ENCODE results near the gene VCAN. TPM values are rescaled to one million over a fixed set of nuclear protein-coding genes. Genes with fewer than 3 reads are reported as not detected.
A peak's percentile ranks its signal among the peaks of the same experiment; 100 is the strongest.

Gene VCAN
- total RNA-seq, 4 donors from 2014 or later: 26.8 to 148 (median 65.8) TPM

DNA sequence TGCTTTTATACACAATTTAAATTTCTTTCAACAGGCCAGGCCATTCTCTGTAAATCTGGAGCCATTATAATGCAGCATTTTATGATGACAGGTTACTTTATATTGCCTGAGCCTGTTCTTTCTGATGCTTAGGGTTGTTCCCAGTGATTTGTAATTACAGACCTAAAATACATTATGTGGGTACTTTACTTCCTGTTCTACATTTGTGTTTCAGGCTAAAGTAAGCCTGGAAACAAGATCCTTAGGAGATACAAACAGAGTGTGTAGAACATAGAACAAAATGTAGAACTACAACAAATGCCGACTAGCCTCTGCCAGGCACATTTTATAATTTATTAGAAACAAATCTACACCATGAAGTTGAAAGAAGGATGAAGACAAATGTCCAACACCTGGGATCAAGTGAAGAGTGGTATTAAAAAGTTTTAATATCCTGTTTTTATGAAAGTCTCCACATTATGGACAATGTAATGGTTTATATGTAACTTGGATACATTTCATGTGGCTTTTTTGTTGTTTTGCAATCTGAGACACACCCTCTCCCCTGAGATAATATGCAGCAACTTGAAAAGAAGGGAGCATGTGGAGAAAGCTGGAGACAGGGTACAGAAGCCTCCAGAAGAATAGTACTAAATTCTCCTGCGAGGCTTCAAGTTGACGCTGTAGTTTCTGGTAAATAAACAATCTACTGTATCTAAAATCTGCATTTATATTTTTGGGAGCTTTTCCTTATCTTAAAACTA is 46.9 kb downstream of the VCAN start:
- Histone ChIP-seq H3K36me3 (no peaks in the 10 kb centered on the region), H3K4me1 (peaks cover 0 to 11% (median 0%) of the 10 kb centered on the region in 3 donors), H3K27me3 (no peaks in the 10 kb centered on the region), H3K4me3 (no peak overlapping the region), H3K27ac (no peak overlapping the region), H3K9me3 (no peaks in the 10 kb centered on the region)
- 67 to 70% methylated on average over 3 of the region's 3 CpGs for WGBS, 2 donors (ENCODE audit: low coverage in 1 of 2)
- ATAC-seq: peak; percentile 50
- TF ChIP-seq POLR2AphosphoS5 (IDR thresholded peaks at IDR 0.05) (no peak), POLR2A (IDR thresholded peaks at IDR 0.05) (no peak), EP300 (IDR thresholded peaks at IDR 0.05) (no peak)
- TF ChIP-seq, protein P1, sequence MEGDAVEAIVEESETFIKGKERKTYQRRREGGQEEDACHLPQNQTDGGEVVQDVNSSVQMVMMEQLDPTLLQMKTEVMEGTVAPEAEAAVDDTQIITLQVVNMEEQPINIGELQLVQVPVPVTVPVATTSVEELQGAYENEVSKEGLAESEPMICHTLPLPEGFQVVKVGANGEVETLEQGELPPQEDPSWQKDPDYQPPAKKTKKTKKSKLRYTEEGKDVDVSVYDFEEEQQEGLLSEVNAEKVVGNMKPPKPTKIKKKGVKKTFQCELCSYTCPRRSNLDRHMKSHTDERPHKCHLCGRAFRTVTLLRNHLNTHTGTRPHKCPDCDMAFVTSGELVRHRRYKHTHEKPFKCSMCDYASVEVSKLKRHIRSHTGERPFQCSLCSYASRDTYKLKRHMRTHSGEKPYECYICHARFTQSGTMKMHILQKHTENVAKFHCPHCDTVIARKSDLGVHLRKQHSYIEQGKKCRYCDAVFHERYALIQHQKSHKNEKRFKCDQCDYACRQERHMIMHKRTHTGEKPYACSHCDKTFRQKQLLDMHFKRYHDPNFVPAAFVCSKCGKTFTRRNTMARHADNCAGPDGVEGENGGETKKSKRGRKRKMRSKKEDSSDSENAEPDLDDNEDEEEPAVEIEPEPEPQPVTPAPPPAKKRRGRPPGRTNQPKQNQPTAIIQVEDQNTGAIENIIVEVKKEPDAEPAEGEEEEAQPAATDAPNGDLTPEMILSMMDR (IDR thresholded peaks at IDR 0.05): no peak

DNA sequence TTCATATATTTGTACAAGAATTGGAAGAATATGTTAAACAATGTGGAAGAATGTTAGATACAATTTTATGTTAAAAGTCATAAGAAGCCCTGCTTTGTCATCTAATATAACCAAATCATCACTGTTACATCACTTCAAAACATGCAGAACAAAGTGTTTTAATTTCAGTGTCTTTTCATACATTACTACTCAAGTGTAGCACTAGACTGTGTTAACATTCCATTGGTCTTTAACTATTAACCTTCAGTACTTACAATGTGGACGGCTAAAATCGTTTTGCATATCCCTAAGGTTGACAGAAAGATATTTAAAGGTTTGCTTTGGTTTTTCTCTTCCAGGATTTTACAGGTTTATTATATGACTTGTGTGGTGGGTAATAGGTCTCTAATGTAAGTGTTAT is 50.9 kb downstream of the VCAN start:
- Histone ChIP-seq H3K36me3 (no peaks in the 10 kb centered on the region), H3K27me3 (no peaks in the 10 kb centered on the region), H3K4me1 (no peaks in the 10 kb centered on the region), H3K9me3 (no peaks in the 10 kb centered on the region), H3K4me3 (no peak overlapping the region), H3K27ac (no peak overlapping the region)
- ATAC-seq: no peak
- no peak for TF ChIP-seq EP300 (IDR thresholded peaks at IDR 0.05)
- TF ChIP-seq, protein P1 (IDR thresholded peaks at IDR 0.05): no peak
- no peak for TF ChIP-seq POLR2A (IDR thresholded peaks at IDR 0.05)
- no peak for TF ChIP-seq POLR2AphosphoS5 (IDR thresholded peaks at IDR 0.05)
- WGBS, 2 donors (ENCODE audit: low coverage in 1 of 2): 54 to 75% methylated on average over 2 of the region's 2 CpGs

DNA sequence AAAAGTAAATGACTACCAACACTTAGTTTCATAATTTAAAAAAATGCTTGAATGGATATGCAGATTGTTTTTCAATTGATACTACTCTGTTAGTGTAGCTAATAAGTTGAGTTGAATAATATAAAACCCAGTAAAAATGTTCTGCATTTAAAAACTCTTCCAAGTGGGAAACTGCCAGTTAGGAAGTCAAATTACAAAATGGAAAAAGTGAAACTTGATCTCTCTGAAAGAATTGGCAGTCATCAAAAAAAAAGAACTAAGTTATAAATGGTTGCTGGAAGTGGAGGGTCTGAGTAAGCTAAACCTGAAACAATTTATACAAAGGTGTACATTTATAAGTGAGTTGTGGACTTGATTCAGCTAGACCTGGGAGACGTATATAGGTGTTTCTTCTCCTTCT is 52.4 kb downstream of the VCAN start:
- no peak overlapping the region for H3K4me3 ChIP-seq
- TF ChIP-seq EP300 (IDR thresholded peaks at IDR 0.05) (no peak), POLR2A (IDR thresholded peaks at IDR 0.05) (no peak), POLR2AphosphoS5 (IDR thresholded peaks at IDR 0.05) (no peak)
- TF ChIP-seq, protein P1 (IDR thresholded peaks at IDR 0.05): no peak
- H3K4me1 ChIP-seq: no peaks in the 10 kb centered on the region
- no peak overlapping the region for H3K27ac ChIP-seq
- no peaks in the 10 kb centered on the region for H3K36me3 ChIP-seq
- H3K9me3 ChIP-seq: no peaks in the 10 kb centered on the region
- 75 to 100% methylated on average over 1 of the region's 1 CpG for WGBS, 2 donors (ENCODE audit: low coverage in 1 of 2)
- no peaks in the 10 kb centered on the region for H3K27me3 ChIP-seq
- ATAC-seq: no peak

DNA sequence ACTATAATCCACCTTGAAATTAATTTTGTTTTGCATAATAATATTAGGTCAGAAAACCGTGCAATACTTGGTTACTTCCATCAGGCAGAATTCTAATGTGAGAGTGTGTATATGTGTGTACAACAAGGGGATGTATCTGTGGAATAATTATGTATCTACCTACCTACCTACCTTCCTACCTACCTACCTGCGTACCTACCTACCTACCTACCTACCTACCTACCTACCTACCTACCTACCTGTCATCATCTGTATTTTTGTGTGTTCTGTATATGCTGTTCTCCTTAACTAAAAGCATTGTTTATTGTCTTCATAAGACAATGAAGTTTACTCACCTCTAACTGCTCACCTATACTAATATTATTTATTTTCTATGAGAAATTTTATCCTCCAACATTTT is 52.8 kb downstream of the VCAN start:
- H3K4me1 ChIP-seq: no peaks in the 10 kb centered on the region
- H3K36me3 ChIP-seq: no peaks in the 10 kb centered on the region
- no peak for ATAC-seq
- no peaks in the 10 kb centered on the region for H3K27me3 ChIP-seq
- no peak for TF ChIP-seq EP300 (IDR thresholded peaks at IDR 0.05)
- TF ChIP-seq, protein P1 (IDR thresholded peaks at IDR 0.05): no peak
- TF ChIP-seq POLR2A (IDR thresholded peaks at IDR 0.05): no peak
- TF ChIP-seq POLR2AphosphoS5 (IDR thresholded peaks at IDR 0.05): no peak
- no peak overlapping the region for H3K4me3 ChIP-seq
- WGBS, 2 donors (ENCODE audit: low coverage in 1 of 2): 94 to 100% methylated on average over 2 of the region's 2 CpGs
- H3K9me3 ChIP-seq: no peaks in the 10 kb centered on the region
- H3K27ac ChIP-seq: no peak overlapping the region

DNA sequence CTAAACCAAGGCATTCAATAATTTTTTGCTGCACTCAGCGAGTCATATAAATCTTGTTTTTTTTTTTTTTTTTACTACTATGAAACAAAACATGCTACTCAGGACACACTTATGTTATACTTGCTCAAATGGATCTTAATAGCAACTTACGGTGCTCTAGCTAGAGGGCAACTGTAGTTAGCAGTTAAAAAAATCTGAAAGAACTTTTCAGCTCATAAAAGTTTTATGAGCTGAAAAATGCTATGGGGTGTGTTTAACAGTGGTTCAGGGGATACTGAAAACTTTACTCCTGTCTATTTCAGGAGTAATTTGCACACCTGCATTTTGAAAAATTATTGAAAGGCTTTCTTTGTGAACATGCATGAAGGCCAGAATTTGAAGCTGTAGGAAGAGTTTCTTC is 53.4 kb downstream of the VCAN start:
- TF ChIP-seq POLR2AphosphoS5 (IDR thresholded peaks at IDR 0.05) (no peak), POLR2A (IDR thresholded peaks at IDR 0.05) (no peak), EP300 (IDR thresholded peaks at IDR 0.05) (no peak)
- TF ChIP-seq, protein P1 (IDR thresholded peaks at IDR 0.05): no peak
- 81 to 95% methylated on average over 2 of the region's 2 CpGs for WGBS, 2 donors (ENCODE audit: low coverage in 1 of 2)
- Histone ChIP-seq H3K9me3 (no peaks in the 10 kb centered on the region), H3K36me3 (no peaks in the 10 kb centered on the region), H3K4me1 (no peaks in the 10 kb centered on the region), H3K27me3 (no peaks in the 10 kb centered on the region), H3K27ac (no peak overlapping the region), H3K4me3 (no peak overlapping the region)
- ATAC-seq: no peak
